Small intestine (tissue), 7 donors: Measurements from ENCODE around the gene POLR1G. TPM values are rescaled to one million over a fixed set of nuclear protein-coding genes. Genes with fewer than 3 reads are reported as not detected.
A peak's percentile ranks its signal among the peaks of the same experiment; 100 is the strongest.

Experiments used
- DNase-seq, 2 donors: peaks; one replicate each; pipeline versions ENCODE4 v3.0.0 to v3.0.0-alpha.2; 2013
- FAIRE-seq: peaks from 2 replicates; lab custom pipeline; 2012; peaks lifted over from hg19 to GRCh38; lab: Jason Lieb, UNC
- H3K27ac ChIP-seq, 3 donors: one replicate each; pipeline ENCODE4 v1.5.1; 2013; ENCODE audit warnings: low read length in 2 of 3, mild to moderate bottlenecking in 2 of 3, control low read depth in 1 of 3, inconsistent platforms in 1 of 3, low read depth in 1 of 3, moderate library complexity in 1 of 3
- H3K27me3 ChIP-seq, 3 donors: one replicate each; pipeline ENCODE4 v1.6.1; 2013; ENCODE audit warnings: low read length in 3 of 3, inconsistent platforms in 1 of 3; ENCODE audit not compliant: control insufficient read depth in 3 of 3, insufficient read depth in 3 of 3
- H3K36me3 ChIP-seq, 3 donors: one replicate each; pipeline ENCODE4 v1.6.1; 2013; ENCODE audit warnings: low read length in 3 of 3, inconsistent platforms in 1 of 3, low read depth in 1 of 3, mild to moderate bottlenecking in 1 of 3, moderate library complexity in 1 of 3; ENCODE audit not compliant: control insufficient read depth in 3 of 3, insufficient read depth in 2 of 3
- H3K4me1 ChIP-seq, 3 donors: one replicate each; pipeline ENCODE4 v1.6.1; 2013; ENCODE audit warnings: low read length in 2 of 3, inconsistent platforms in 1 of 3, low read depth in 1 of 3, mild to moderate bottlenecking in 1 of 3, moderate library complexity in 1 of 3; ENCODE audit not compliant: control insufficient read depth in 3 of 3, insufficient read depth in 2 of 3
- H3K4me3 ChIP-seq, 3 donors: one replicate each; pipeline ENCODE4 v1.5.1; 2013; ENCODE audit warnings: low read length in 3 of 3, control low read depth in 1 of 3, inconsistent platforms in 1 of 3, low read depth in 1 of 3, mild to moderate bottlenecking in 1 of 3, moderate library complexity in 1 of 3
- H3K9me3 ChIP-seq, 2 donors: one replicate each; pipeline ENCODE4 v1.6.1; 2013; ENCODE audit warnings: low read depth in 1 of 2, low read length in 1 of 2; ENCODE audit not compliant: control insufficient read depth in 2 of 2, insufficient read depth in 1 of 2
- WGBS, 3 donors: extraction: QIAGEN DNeasy Blood & Tissue Kit; methylation state at CpG; one replicate each; pipeline ENCODE4 v1.1.7; 2013; 5-methylcytosine and 5-hydroxymethylcytosine counted together
- polyA plus RNA-seq, 4 donors: library from polyadenylated mRNA; stranded (reverse) in 3 of 4; unstranded in 1 of 4; fragments of 200-250 nt in 3 of 4; fragments of 120-200 nt in 1 of 4; gene quantifications; one replicate each; pipeline versions ENCODE4 v1.2.1 to v1.2.3, GENCODE V29; 2013
- donor health status: healthy with polysubstance abuse.
- donor health status: control.
- donor health status: control.
- donor health status: Bipolar disorder and iron deficiency.
- donor health status: healthy.

The POLR1G gene
- polyA plus RNA-seq, 4 donors = 0.27 to 4.1 (median 1.9) TPM

DNA sequence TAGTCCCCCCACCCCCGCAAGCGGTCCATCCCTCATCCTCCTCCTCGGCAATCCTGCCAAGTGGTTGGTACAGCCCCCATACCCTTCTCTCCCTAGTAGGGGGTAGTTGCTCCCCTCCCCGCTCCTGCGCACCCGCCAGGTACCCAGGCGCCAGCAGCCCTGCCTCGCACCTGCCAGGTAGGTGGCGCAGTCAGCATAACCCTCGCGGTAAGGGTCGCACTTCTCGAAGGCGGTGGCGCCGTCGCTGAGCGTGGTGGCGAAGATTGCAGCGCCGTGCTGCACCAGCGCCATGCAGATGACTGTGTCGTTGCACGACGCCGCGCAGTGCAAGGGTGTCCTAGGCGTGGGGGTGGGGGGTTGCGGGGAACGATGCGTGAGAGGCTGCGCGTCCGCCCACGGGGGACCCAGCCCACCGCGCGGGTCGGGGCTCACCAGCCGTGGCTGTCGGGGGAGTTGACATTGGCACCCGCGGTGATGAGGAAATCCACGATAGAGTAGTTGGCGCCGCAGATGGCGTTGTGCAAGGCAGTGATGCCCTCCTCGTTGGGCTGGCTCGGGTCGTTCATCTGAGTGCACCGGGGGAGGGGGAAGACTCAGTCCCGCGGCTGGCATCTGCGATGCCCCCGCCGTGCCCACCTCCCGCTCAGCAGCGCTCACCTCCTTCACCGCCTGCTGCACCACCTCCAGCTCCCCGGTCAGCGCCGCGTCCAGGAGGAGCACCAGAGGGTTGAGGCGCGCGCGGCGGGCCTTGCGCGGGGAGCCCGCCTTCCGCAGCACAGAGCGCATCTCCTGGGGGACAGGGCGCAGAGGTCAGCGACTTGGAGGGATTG, 20.8 kb upstream of the POLR1G start:
- FAIRE-seq (no peak), DNase-seq (no peak)
- Histone ChIP-seq H3K4me3 (no peak overlapping the region), H3K36me3 (no peaks in the 10 kb centered on the region), H3K27me3 (peaks cover 10 to 19% (median 12%) of the 10 kb centered on the region in 3 donors), H3K27ac (no peak overlapping the region), H3K4me1 (no peaks in the 10 kb centered on the region), H3K9me3 (no peaks in the 10 kb centered on the region)
- 12 to 17% (median 14%) methylated on average over 72 to 75 of the region's 75 CpGs for WGBS, 3 donors

DNA sequence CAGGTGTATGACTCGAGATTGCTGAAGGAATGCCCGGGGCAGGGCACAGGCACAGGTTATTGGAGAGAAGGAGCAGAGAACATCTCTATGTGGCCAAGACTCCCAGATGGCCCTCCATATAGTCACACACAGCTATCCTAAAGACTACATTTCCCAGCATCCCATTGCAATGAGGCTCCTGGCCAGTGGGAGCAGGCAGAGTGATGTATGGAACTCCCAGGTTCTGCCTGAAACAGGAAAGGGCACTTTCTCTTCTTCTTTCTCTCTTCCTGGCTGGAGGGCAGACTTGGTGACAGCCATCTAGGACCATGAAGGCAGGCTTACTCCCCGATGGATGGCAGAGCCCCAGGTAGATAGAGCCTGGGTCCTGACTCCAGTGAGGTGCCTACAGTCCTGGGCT, 15.1 kb upstream of the POLR1G start:
- no peak for DNase-seq
- Histone ChIP-seq H3K27ac (no peak overlapping the region), H3K36me3 (peaks cover 0 to 3% (median 2%) of the 10 kb centered on the region in 3 donors), H3K4me1 (no peaks in the 10 kb centered on the region), H3K4me3 (no peak overlapping the region), H3K27me3 (no peaks in the 10 kb centered on the region), H3K9me3 (no peaks in the 10 kb centered on the region)
- WGBS, 3 donors = 74 to 79% (median 79%) methylated on average over 3 of the region's 3 CpGs
- no peak for FAIRE-seq

DNA sequence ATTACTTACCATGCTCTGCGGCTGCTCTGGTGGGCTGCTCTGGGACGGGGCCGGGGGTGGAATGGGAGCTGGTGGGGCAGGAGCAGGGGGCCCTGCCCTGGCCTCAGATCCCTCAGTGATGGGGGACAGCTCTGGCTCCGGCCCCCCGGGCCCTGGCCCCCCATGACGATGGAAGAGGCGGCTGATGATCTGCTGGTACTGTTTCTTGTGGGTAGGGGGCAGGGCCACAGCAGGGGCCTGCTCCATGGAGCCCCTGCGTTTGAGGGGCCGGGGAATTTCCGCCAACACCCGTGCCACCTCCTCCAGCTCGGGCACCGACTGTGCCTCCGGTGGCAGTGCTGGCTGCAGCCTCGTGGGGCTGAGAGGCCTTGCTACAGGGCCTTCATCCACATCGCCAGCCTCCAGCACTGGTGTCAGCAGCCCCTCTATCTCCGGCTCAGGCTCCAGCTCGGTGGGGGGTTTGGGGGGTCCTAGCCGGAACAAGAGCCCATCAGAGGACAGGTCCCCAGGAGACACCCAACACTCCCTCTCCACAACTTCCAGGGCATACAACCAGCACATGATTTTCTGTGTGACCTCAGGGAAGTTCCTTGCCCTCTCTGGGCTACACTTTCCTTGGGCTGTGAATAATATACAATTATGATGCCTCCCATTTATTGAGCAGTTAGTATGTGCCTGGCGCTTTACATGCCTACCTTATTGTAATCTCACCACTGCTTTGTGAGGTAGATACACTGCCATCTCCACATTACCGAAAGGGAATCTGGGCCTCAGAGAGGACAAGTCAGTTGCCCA, 14.4 kb upstream of the POLR1G start:
- no peaks in the 10 kb centered on the region for H3K27me3 ChIP-seq
- peaks cover 0 to 3% (median 2%) of the 10 kb centered on the region in 3 donors for H3K36me3 ChIP-seq
- no peak overlapping the region for H3K4me3 ChIP-seq
- FAIRE-seq (no peak), DNase-seq (no peak)
- H3K27ac ChIP-seq = no peak overlapping the region
- H3K4me1 ChIP-seq = no peaks in the 10 kb centered on the region
- 92 to 94% (median 92%) methylated on average over 17 to 21 of the region's 21 CpGs for WGBS, 3 donors
- no peaks in the 10 kb centered on the region for H3K9me3 ChIP-seq

GRCh38 chr19:45395821-45396617, 10.4 kb upstream of the POLR1G start:
- Histone ChIP-seq H3K27me3 (peaks cover 0 to 4% (median 0%) of the 10 kb centered on the region in 3 donors), H3K4me3 (no peak overlapping the region), H3K9me3 (no peaks in the 10 kb centered on the region), H3K27ac (no peak overlapping the region), H3K36me3 (peaks cover 0 to 15% (median 2%) of the 10 kb centered on the region in 3 donors), H3K4me1 (peaks cover 0 to 10% (median 0%) of the 10 kb centered on the region in 3 donors)
- FAIRE-seq = no peak
- WGBS, 3 donors = 62 to 85% (median 77%) methylated on average over 45 to 59 of the region's 59 CpGs
- DNase-seq = no peak

DNA sequence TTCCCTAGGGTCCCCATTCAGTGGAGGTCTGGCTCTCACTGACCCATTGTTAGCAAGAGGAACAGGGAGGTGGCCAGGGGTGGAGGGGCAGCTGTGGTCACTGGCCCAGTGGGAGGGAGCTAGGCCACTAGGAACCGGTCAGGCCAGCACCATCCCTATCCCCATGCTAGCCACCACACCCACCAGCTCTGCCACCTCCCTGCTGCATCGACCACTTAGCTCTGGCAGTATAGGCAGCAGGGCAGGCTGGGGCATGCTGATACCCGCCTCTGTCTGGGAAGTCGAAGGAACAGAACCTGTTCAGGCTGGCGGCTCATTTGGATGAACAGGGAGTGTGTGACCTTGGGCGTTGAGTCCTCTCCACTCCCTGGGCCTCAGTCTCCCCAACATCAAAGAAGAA, 6.3 kb upstream of the POLR1G start:
- H3K36me3 ChIP-seq = peaks cover 0 to 11% (median 2%) of the 10 kb centered on the region in 3 donors

DNA sequence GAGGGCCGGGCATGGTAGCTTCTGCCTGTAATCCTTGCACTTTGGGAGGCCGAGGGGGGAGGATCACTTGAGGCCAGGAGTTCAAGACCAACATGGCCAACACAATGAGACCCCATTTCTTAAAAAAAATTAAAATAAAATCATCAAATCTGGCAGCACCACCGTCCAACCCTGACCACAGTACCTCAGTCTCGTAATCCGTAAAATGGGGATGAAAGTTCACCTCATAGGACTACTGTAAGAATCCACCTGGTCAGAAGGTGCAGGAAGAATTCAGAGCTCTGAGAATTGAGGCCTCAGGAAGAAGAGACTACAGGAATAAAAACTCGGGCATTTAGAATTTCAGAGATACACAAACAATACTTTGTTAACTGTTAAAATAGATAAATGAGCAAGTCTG, 4.6 kb upstream of the POLR1G start:
- peaks cover 0 to 31% (median 0%) of the 10 kb centered on the region in 3 donors for H3K27me3 ChIP-seq
- H3K4me3 ChIP-seq = no peak overlapping the region
- WGBS, 3 donors = 78 to 91% (median 90%) methylated on average over 6 of the region's 6 CpGs
- no peaks in the 10 kb centered on the region for H3K9me3 ChIP-seq
- no peak for DNase-seq
- H3K4me1 ChIP-seq = peaks cover 0 to 30% (median 0%) of the 10 kb centered on the region in 3 donors
- no peak for FAIRE-seq
- H3K36me3 ChIP-seq = peaks cover 0 to 11% (median 0%) of the 10 kb centered on the region in 3 donors
- no peak overlapping the region for H3K27ac ChIP-seq

More for the DNA sequence above, 6.3 kb upstream of the POLR1G start:
- no peaks in the 10 kb centered on the region for H3K9me3 ChIP-seq
- DNase-seq (no peak), FAIRE-seq (no peak)
- H3K4me3 ChIP-seq = no peak overlapping the region
- peaks cover 0 to 22% (median 0%) of the 10 kb centered on the region in 3 donors for H3K4me1 ChIP-seq
- whole genome bisulfite sequencing, 3 donors = 92 to 95% (median 93%) methylated on average over 6 of the region's 6 CpGs
- no peak overlapping the region for H3K27ac ChIP-seq
- peaks cover 0 to 29% (median 0%) of the 10 kb centered on the region in 3 donors for H3K27me3 ChIP-seq

- Histone ChIP-seq H3K9me3 (no peaks in the 10 kb centered on the region), H3K4me3 (peak overlapping the region in 1 of 3 donors; percentile 12), H3K27ac (peak overlapping the region in 2 of 3 donors; percentile 5 to 43), H3K4me1 (peaks cover 0 to 30% (median 4%) of the 10 kb centered on the region in 3 donors), H3K27me3 (peaks cover 0 to 31% (median 0%) of the 10 kb centered on the region in 3 donors), H3K36me3 (peaks cover 0 to 11% (median 0%) of the 10 kb centered on the region in 3 donors)
- 10 to 17% (median 12%) methylated on average over 31 to 40 of the region's 40 CpGs for WGBS, 3 donors
- FAIRE-seq (no peak), DNase-seq (peak; percentile 75 to 78)
These were observed 4.0 kb upstream of the POLR1G start for GRCh38 chr19:45402298-45403061.
